GM12872 (cell line): ENCODE results near the gene TRABD2B.

Experiments
- CTCF ChIP-seq: IDR thresholded peaks from 3 replicates; pipeline ENCODE4 v1.5.1; 2011; ENCODE audit warnings: low read depth, mild to moderate bottlenecking, low read length, moderate library complexity; ENCODE audit not compliant: insufficient read depth

TRABD2B gene

GRCh38 chr1:47758341-47759250 is 238.6 kb downstream of the TRABD2B start:
- TF ChIP-seq CTCF = no peak

- no peak for TF ChIP-seq CTCF
These were observed 239.8 kb downstream of the TRABD2B start for GRCh38 chr1:47757226-47757975.

GRCh38 chr1:47756411-47756810 is 240.8 kb downstream of the TRABD2B start:
- TF ChIP-seq CTCF = no peak

- TF ChIP-seq CTCF = no peak
These were observed 241.2 kb downstream of the TRABD2B start for GRCh38 chr1:47756006-47756405.

- peak; percentile 94 for TF ChIP-seq CTCF
These were observed 241.8 kb downstream of the TRABD2B start for GRCh38 chr1:47755101-47755990.

GRCh38 chr1:47754221-47754620 is 243.0 kb downstream of the TRABD2B start:
- TF ChIP-seq CTCF = no peak
